Neuron (in vitro differentiated cells): Measurements from ENCODE around the gene PRKCG.
"Not testable (repeated sequence)": the region's sequence is repeated elsewhere in the genome, so short reads cannot be mapped to it uniquely, and the experiment has no call there.

Source experiments
- H2AFZ ChIP-seq: one replicate; pipeline ENCODE4 v1.6.1; 2013; ENCODE audit warnings: low read depth, mild to moderate bottlenecking, inconsistent platforms, low read length, moderate library complexity
- H3K27me3 ChIP-seq: one replicate; pipeline ENCODE4 v1.6.1; 2013; ENCODE audit warnings: low read length; ENCODE audit not compliant: insufficient read depth
- H3K36me3 ChIP-seq: one replicate; pipeline ENCODE4 v1.6.1; 2013; ENCODE audit warnings: low read length; ENCODE audit not compliant: insufficient read depth
- H3K4me1 ChIP-seq: one replicate; pipeline ENCODE4 v1.6.1; 2013; ENCODE audit warnings: low read length; ENCODE audit not compliant: insufficient read depth
- H3K4me3 ChIP-seq: 2 replicates; pipeline ENCODE4 v1.5.1; 2013; ENCODE audit warnings: mild to moderate bottlenecking, low read length, moderate library complexity
- H3K9me3 ChIP-seq: one replicate; pipeline ENCODE4 v1.6.1; 2013; ENCODE audit warnings: low read length

The PRKCG gene

GRCh38 chr19:53945998-53946397 is 64.0 kb downstream of the PRKCG start:
- no peak overlapping the region for H2AFZ ChIP-seq
- H3K36me3 ChIP-seq = peaks cover 13% of the 10 kb centered on the region
- no peaks in the 10 kb centered on the region for H3K27me3 ChIP-seq
- H3K4me3 ChIP-seq = peak overlapping the region; percentile 38
- H3K4me1 ChIP-seq = no peaks in the 10 kb centered on the region
- H3K9me3 ChIP-seq = peaks cover 5% of the 10 kb centered on the region

GRCh38 chr19:53947624-53948023 is 65.6 kb downstream of the PRKCG start:
- H3K36me3 ChIP-seq = peaks cover under 1% of the 10 kb centered on the region
- no peaks in the 10 kb centered on the region for H3K4me1 ChIP-seq
- H3K27me3 ChIP-seq = no peaks in the 10 kb centered on the region
- H3K9me3 ChIP-seq = no peaks in the 10 kb centered on the region
- no peak overlapping the region for H3K4me3 ChIP-seq
- no peak overlapping the region for H2AFZ ChIP-seq

- not testable (repeated sequence) for H3K4me1 ChIP-seq, H3K36me3 ChIP-seq, H3K27me3 ChIP-seq, H3K9me3 ChIP-seq, H2AFZ ChIP-seq, H3K4me3 ChIP-seq
These were observed 66.6 kb downstream of the PRKCG start for GRCh38 chr19:53948611-53949010.

- no peaks in the 10 kb centered on the region for H3K36me3 ChIP-seq
- H3K4me3 ChIP-seq = no peak overlapping the region
- H3K27me3 ChIP-seq = no peaks in the 10 kb centered on the region
- no peaks in the 10 kb centered on the region for H3K4me1 ChIP-seq
- no peaks in the 10 kb centered on the region for H3K9me3 ChIP-seq
- H2AFZ ChIP-seq = no peak overlapping the region
These were observed 69.4 kb downstream of the PRKCG start for GRCh38 chr19:53951436-53951835.

- H3K27me3 ChIP-seq = no peaks in the 10 kb centered on the region
- no peak overlapping the region for H3K4me3 ChIP-seq
- no peak overlapping the region for H2AFZ ChIP-seq
- H3K36me3 ChIP-seq = no peaks in the 10 kb centered on the region
- no peaks in the 10 kb centered on the region for H3K4me1 ChIP-seq
- no peaks in the 10 kb centered on the region for H3K9me3 ChIP-seq
These were observed 70.0 kb downstream of the PRKCG start for GRCh38 chr19:53951947-53952346.

GRCh38 chr19:53953383-53953782 is 71.4 kb downstream of the PRKCG start:
- H2AFZ ChIP-seq = no peak overlapping the region
- no peak overlapping the region for H3K4me3 ChIP-seq
- no peaks in the 10 kb centered on the region for H3K27me3 ChIP-seq
- no peaks in the 10 kb centered on the region for H3K9me3 ChIP-seq
- H3K4me1 ChIP-seq = peaks cover 8% of the 10 kb centered on the region
- H3K36me3 ChIP-seq = no peaks in the 10 kb centered on the region
